ENCODE measurements around the gene LRG1. TPM values are rescaled to one million over a fixed set of nuclear protein-coding genes. Genes with fewer than 3 reads are reported as not detected.

The LRG1 gene
- total RNA-seq, 4 donors from 2014 or later = 0.56 to 2.7 (median 2.0) TPM; not detected in 1

GRCh38 chr19:4502282-4503131, 37.3 kb downstream of the LRG1 start:
- DNase-seq = no peak
- Histone ChIP-seq H3K4me1 (no peaks in the 10 kb centered on the region), H3K27ac (no peak overlapping the region), H3K9me3 (no peaks in the 10 kb centered on the region), H3K27me3 (no peaks in the 10 kb centered on the region), H3K4me3 (replicated peaks in 1 of 3) (no peak overlapping the region), H3K36me3 (peaks cover 44 to 45% of the 10 kb centered on the region in 2 donors)
- intact Hi-C loops (cut with DNase I) = no loop called here
- no peak for TF ChIP-seq POLR2A (IDR thresholded peaks at IDR 0.05)
- TF ChIP-seq, protein P1, sequence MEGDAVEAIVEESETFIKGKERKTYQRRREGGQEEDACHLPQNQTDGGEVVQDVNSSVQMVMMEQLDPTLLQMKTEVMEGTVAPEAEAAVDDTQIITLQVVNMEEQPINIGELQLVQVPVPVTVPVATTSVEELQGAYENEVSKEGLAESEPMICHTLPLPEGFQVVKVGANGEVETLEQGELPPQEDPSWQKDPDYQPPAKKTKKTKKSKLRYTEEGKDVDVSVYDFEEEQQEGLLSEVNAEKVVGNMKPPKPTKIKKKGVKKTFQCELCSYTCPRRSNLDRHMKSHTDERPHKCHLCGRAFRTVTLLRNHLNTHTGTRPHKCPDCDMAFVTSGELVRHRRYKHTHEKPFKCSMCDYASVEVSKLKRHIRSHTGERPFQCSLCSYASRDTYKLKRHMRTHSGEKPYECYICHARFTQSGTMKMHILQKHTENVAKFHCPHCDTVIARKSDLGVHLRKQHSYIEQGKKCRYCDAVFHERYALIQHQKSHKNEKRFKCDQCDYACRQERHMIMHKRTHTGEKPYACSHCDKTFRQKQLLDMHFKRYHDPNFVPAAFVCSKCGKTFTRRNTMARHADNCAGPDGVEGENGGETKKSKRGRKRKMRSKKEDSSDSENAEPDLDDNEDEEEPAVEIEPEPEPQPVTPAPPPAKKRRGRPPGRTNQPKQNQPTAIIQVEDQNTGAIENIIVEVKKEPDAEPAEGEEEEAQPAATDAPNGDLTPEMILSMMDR (IDR thresholded peaks at IDR 0.05) = no peak
- 80 to 91% methylated on average over 22 to 37 of the region's 37 CpGs for WGBS, 2 donors

DNA sequence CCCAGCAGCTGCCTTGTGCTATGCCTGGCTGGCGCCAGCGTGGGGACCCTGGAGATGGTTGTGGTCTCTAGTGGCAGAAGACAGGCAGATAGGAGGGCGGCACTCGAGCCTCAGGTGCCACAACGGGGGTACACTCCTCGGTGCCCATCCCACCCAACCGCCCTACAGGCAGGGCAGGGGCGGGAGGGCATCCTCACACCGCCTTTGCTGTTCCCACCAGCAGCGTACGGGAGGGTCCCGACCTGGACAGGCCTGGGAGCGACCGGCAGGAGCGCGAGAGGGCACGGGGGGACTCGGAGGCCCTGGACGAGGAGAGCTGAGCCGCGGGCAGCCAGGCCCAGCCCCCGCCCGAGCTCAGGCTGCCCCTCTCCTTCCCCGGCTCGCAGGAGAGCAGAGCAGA, 38.1 kb downstream of the LRG1 start:
- TF ChIP-seq, protein P1 (IDR thresholded peaks at IDR 0.05) = no peak
- no peak for TF ChIP-seq POLR2A (IDR thresholded peaks at IDR 0.05)
- Histone ChIP-seq H3K27ac (no peak overlapping the region), H3K36me3 (peaks cover 48 to 51% of the 10 kb centered on the region in 2 donors), H3K9me3 (no peaks in the 10 kb centered on the region), H3K4me3 (replicated peaks in 1 of 3) (no peak overlapping the region), H3K4me1 (no peaks in the 10 kb centered on the region), H3K27me3 (no peaks in the 10 kb centered on the region)
- DNase-seq = no peak
- 83 to 89% methylated on average over 19 to 23 of the region's 25 CpGs for WGBS, 2 donors
- intact Hi-C loops (cut with DNase I) = no loop called here

- Histone ChIP-seq H3K27me3 (no peaks in the 10 kb centered on the region), H3K4me1 (no peaks in the 10 kb centered on the region), H3K9me3 (no peaks in the 10 kb centered on the region), H3K36me3 (peaks cover 48 to 56% of the 10 kb centered on the region in 2 donors), H3K27ac (no peak overlapping the region), H3K4me3 (replicated peaks in 1 of 3) (no peak overlapping the region)
- DNase-seq = no peak
- TF ChIP-seq POLR2A (IDR thresholded peaks at IDR 0.05) = no peak
- TF ChIP-seq, protein P1 (IDR thresholded peaks at IDR 0.05) = no peak
- intact Hi-C loops (cut with DNase I) = no loop called here
- WGBS, 2 donors = 93 to 95% methylated on average over 15 to 17 of the region's 29 CpGs
Observed at GRCh38 chr19:4500841-4501591, 38.8 kb downstream of the LRG1 start.

GRCh38 chr19:4499855-4500254, 40.0 kb downstream of the LRG1 start:
- no peak for DNase-seq
- no peaks in the 10 kb centered on the region for H3K27me3 ChIP-seq
- H3K9me3 ChIP-seq = no peaks in the 10 kb centered on the region
- H3K4me1 ChIP-seq = no peaks in the 10 kb centered on the region
- H3K4me3 ChIP-seq (replicated peaks in 1 of 3) = no peak overlapping the region
- peaks cover 48 to 61% of the 10 kb centered on the region in 2 donors for H3K36me3 ChIP-seq
- H3K27ac ChIP-seq = no peak overlapping the region
- WGBS, 2 donors = 87 to 95% methylated on average over 8 to 14 of the region's 15 CpGs
- intact Hi-C loops (cut with DNase I) = no loop called here
- TF ChIP-seq, protein P1 (IDR thresholded peaks at IDR 0.05) = no peak
- no peak for TF ChIP-seq POLR2A (IDR thresholded peaks at IDR 0.05)

DNA sequence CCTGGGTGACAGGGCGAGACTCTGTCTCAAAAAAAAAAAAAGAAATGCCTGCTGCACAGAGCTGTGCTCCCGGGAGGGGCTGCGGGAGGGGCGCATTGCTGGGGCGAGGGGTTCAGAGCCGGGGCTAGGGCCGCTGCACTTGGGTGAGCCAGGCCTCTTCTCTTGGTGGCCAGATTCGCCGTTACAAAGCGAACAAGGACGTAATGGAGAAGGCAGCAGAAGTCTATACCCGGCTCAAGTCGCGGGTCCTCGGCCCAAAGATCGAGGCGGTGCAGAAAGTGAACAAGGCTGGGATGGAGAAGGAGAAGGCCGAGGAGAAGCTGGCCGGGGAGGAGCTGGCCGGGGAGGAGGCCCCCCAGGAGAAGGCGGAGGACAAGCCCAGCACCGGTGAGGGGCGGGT, 40.5 kb downstream of the LRG1 start:
- no peak overlapping the region for H3K4me3 ChIP-seq (replicated peaks in 1 of 3)
- no peak overlapping the region for H3K27ac ChIP-seq
- WGBS, 2 donors = 95 to 96% methylated on average over 23 of the region's 23 CpGs

More for the DNA sequence above, 40.5 kb downstream of the LRG1 start:
- DNase-seq = no peak
- intact Hi-C loops (cut with DNase I) = no loop called here
- Histone ChIP-seq H3K9me3 (no peaks in the 10 kb centered on the region), H3K4me1 (no peaks in the 10 kb centered on the region), H3K27me3 (no peaks in the 10 kb centered on the region), H3K36me3 (peaks cover 52 to 66% of the 10 kb centered on the region in 2 donors)
- no peak for TF ChIP-seq POLR2A (IDR thresholded peaks at IDR 0.05)
- TF ChIP-seq, protein P1 (IDR thresholded peaks at IDR 0.05) = no peak
